Subcutaneous abdominal adipose tissue (tissue), 5 donors: ENCODE results near the gene SHC4.
"Not testable (repeated sequence)": the region's sequence is repeated elsewhere in the genome, so short reads cannot be mapped to it uniquely, and the experiment has no call there.

Source experiments
- H3K27ac ChIP-seq: one replicate; pipeline ENCODE4 v1.7.0; 2013; ENCODE audit warnings: low read depth, mild to moderate bottlenecking, inconsistent platforms, low read length, moderate library complexity
- H3K27me3 ChIP-seq, 5 donors: one replicate each; pipeline ENCODE4 v1.7.0; 2013; ENCODE audit warnings: low read length in 5 of 5, inconsistent platforms in 1 of 5; ENCODE audit not compliant: control insufficient read depth in 5 of 5, insufficient read depth in 4 of 5
- H3K36me3 ChIP-seq, 5 donors: one replicate each; pipeline ENCODE4 v1.7.0; 2013; ENCODE audit warnings: low read length in 5 of 5; ENCODE audit not compliant: control insufficient read depth in 5 of 5, insufficient read depth in 5 of 5
- H3K4me1 ChIP-seq, 5 donors: one replicate each; pipeline ENCODE4 v1.7.0; 2013; ENCODE audit warnings: low read length in 5 of 5, mild to moderate bottlenecking in 3 of 5, moderate library complexity in 1 of 5; ENCODE audit not compliant: control insufficient read depth in 5 of 5, insufficient read depth in 5 of 5
- H3K4me3 ChIP-seq, 5 donors: one replicate each; pipeline ENCODE4 v1.7.0; 2013; ENCODE audit warnings: low read length in 5 of 5, low read depth in 1 of 5
- H3K9ac ChIP-seq, 5 donors: one replicate each; pipeline ENCODE4 v1.7.0; 2013; ENCODE audit warnings: low read length in 5 of 5, mild to moderate bottlenecking in 4 of 5, moderate library complexity in 3 of 5
- H3K9me3 ChIP-seq, 5 donors: one replicate each; pipeline ENCODE4 v1.7.0; 2013; ENCODE audit warnings: low read length in 5 of 5; ENCODE audit not compliant: control insufficient read depth in 5 of 5
- donor health status: healthy.
- donor health status: healthy.
- donor health status: healthy.
- donor health status: healthy.
- donor health status: healthy.

The SHC4 gene

DNA sequence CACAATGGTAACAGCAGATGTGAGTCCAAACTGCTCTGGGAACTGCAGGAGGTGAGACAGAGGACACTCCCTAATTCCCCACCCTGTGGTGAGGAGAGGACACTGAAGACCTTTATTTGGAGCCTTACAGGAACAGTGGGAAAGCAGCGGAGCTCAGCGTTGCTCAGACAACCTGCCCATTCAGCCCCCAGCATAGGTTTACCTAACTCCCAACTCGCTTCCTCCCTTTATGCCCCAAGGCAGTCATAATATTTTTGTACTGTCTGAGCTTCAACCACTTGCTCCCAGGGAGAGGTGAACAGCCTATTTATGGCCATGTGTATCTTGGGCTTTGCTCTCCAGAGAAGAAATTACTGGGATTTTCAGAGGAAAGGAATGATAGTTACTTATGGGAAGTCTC is 34.1 kb downstream of the SHC4 start:
- Histone ChIP-seq H3K9me3 (no peaks in the 10 kb centered on the region), H3K4me3 (no peak overlapping the region), H3K27me3 (peaks cover 0 to 2% (median 0%) of the 10 kb centered on the region in 5 donors), H3K27ac (no peak overlapping the region), H3K9ac (no peak overlapping the region), H3K36me3 (no peaks in the 10 kb centered on the region), H3K4me1 (no peaks in the 10 kb centered on the region)

DNA sequence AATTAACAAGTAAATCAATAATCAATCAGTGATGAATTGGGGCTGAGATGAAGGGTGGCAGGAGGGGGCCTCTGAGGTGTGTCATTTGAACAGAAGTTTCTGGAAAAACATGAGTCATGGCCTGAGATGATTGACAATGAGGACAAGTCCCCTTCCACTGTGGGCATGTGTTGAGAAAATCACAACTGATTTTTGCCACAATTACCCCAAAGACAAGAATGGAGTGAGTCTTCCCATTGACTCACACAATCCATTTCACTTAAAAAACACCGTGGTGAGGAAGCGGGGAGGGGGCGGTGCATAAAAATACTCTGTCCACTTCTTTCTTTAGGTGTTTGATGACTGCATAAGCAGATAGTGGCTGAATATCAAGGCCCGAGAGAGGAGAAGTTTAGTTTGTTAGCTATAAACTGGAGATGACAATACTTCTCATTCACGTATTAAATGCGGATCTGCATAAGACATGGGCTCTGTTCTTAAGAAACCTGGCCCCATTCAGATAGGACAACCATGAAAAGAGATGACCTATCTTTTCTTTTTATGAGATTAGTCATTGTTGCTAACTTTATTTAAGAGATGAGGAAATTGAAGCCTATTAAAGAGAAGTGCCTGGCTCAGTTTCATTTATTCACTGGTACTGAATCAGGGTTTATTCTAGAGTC is 34.7 kb downstream of the SHC4 start:
- Histone ChIP-seq H3K27ac (no peak overlapping the region), H3K4me1 (no peaks in the 10 kb centered on the region), H3K27me3 (peaks cover 0 to 2% (median 0%) of the 10 kb centered on the region in 5 donors), H3K36me3 (no peaks in the 10 kb centered on the region), H3K9ac (no peak overlapping the region), H3K4me3 (no peak overlapping the region), H3K9me3 (no peaks in the 10 kb centered on the region)

DNA sequence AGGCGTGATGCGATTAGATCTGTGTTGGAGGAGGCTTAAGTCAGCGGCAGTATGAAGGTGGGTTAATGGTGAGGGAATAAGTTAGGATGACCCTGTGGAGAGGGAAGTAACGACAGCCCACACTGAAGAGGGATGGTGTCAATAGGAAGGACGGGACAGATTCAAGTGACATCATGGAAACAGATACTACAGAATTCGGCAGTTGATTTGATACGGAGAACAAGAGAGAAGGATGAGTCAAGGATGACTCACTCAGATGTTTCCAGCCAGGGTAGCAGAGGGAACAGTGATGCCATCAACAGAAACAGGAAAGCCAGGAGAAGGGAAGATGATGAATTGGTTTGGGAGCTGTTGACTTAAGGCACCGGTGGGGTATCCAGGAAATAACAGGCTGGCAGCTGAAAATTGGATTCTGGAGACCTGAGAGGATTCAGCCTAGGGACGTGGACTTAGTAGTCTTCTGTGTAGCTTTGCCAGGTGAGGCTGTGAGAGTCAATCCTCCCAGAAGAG is 38.0 kb downstream of the SHC4 start:
- H3K4me1 ChIP-seq = no peaks in the 10 kb centered on the region
- no peak overlapping the region for H3K9ac ChIP-seq
- H3K9me3 ChIP-seq = no peaks in the 10 kb centered on the region
- H3K36me3 ChIP-seq = no peaks in the 10 kb centered on the region
- no peak overlapping the region for H3K4me3 ChIP-seq
- peaks cover 0 to 2% (median 0%) of the 10 kb centered on the region in 5 donors for H3K27me3 ChIP-seq
- H3K27ac ChIP-seq = no peak overlapping the region

DNA sequence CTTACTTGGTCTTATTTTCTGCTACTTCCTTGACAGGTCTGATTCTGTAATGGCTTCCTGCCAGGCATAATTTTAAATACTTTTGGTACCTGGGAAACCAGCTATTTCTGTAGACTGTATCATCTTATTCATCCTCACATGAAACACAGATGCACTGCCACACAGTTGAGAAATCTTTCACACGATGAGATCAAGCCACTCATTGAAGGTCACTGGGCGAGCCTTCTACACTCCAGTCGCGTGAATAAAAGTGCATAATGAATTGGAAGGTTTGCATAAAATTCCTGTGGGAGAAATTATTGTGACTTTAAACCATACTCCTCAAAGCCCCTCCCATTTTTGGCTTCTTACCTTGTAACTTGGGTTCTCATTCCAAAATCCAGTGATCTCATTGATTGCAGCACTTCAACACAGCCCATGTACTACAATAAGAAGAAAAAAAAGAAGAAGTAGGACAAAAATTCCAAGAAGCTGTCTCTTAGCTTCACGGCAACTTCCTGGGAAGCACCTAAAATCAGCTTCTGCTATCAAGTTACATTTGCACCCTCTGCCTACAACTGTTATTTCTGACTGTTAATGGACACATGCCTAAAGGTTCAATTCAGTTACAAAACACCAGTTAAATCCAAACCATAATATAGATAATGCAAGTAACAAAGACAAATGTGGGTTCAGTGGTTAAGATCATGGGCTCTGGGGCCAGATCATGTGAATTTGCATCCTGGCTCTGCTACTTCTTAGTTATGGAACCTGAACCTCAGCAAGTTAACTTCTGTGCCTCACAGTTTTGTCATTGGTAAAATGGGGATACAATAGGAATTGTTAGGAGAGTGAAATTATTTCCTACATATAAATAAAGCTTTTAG is 39.0 kb downstream of the SHC4 start:
- H3K4me1 ChIP-seq = no peaks in the 10 kb centered on the region
- H3K9me3 ChIP-seq = no peaks in the 10 kb centered on the region
- H3K9ac ChIP-seq = no peak overlapping the region
- H3K27me3 ChIP-seq = peaks cover 0 to 2% (median 0%) of the 10 kb centered on the region in 5 donors
- H3K36me3 ChIP-seq = no peaks in the 10 kb centered on the region
- no peak overlapping the region for H3K4me3 ChIP-seq
- no peak overlapping the region for H3K27ac ChIP-seq

DNA sequence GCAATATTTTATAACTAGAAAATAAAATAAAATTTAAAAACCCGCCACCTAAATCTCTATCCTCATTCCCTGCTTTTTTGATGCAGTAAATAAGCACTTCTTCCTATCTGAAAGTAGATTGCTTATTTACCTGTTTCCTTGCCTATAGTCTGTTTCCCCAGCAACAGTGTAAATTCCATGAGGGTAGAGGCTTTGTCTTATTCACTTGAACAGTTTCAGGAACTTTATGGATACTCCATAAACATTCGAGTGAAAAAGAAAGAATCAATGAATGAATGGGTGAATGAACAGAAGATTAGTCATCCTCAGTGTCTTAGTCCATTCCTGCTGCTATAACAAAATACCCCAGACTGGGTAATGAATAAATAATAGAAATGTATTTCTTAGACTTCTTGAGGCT is 41.7 kb downstream of the SHC4 start:
- Histone ChIP-seq H3K36me3 (no peaks in the 10 kb centered on the region), H3K27ac (no peak overlapping the region), H3K4me3 (no peak overlapping the region), H3K4me1 (no peaks in the 10 kb centered on the region), H3K27me3 (peaks cover 0 to 4% (median 0%) of the 10 kb centered on the region in 5 donors), H3K9me3 (no peaks in the 10 kb centered on the region), H3K9ac (no peak overlapping the region)

DNA sequence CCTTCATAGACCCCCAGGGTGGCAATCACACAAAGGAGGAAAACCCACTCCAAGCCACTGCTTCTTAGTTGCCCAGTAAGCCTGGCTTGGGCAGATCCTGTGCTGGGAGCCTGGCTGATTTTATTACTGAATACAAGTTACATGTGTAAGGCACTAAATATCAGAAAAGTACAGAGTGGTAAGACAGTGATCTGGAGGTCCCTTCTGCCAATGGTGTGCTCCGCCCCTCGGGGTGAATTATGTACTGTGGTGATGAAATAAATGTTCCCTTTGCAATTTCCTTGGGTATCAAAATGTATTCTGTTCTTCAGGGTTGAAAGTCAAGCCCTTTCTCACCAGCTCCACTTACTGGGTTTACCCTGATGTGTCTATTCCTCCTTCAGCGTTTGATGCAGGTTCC is 47.0 kb downstream of the SHC4 start:
- Histone ChIP-seq H3K36me3 (no peaks in the 10 kb centered on the region), H3K4me1 (no peaks in the 10 kb centered on the region), H3K9me3 (no peaks in the 10 kb centered on the region), H3K27me3 (peaks cover 0 to 4% (median 0%) of the 10 kb centered on the region in 5 donors), H3K9ac (no peak overlapping the region), H3K27ac (no peak overlapping the region), H3K4me3 (no peak overlapping the region)

DNA sequence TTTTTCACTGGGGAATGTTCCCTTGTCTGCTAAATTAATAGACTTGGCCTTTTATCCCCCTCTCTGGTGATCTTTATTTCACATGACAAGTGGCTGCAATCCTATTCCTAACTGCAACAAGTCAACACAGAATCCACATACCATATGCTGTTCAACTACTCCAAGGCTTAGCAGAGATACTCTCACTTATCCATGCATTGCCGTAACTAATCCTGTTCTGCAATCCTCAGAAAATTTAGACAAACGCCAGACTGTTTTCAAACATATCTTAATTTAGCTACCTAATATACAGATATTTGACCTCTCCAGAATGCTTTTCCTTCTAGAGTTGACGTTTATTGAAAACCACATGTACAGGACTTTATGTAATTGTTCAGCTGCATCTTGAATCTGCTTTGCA is 47.9 kb downstream of the SHC4 start:
- no peak overlapping the region for H3K9ac ChIP-seq
- H3K36me3 ChIP-seq = no peaks in the 10 kb centered on the region
- H3K27ac ChIP-seq = no peak overlapping the region
- no peaks in the 10 kb centered on the region for H3K4me1 ChIP-seq
- H3K4me3 ChIP-seq = no peak overlapping the region
- no peaks in the 10 kb centered on the region for H3K9me3 ChIP-seq
- H3K27me3 ChIP-seq = peaks cover 0 to 4% (median 0%) of the 10 kb centered on the region in 5 donors

DNA sequence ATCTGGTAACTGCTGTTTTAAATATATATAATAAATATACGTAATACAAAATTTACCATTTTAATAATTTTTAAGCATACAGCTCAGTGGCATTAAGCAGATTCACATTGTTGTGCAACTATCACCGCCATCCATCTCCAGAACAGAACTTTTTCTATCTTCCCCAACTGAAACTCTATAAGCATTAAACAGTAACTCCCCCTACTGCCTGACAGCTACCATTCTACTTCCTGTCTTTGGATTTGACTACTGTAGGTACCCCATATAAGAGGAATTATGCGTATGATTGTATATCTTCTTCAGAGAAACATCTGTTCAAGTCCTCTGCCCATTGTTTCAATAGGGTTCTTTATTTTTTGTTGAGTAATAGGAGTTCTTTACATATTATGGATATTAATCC is 49.0 kb downstream of the SHC4 start:
- H3K4me1 ChIP-seq = no peaks in the 10 kb centered on the region
- H3K27ac ChIP-seq = no peak overlapping the region
- H3K27me3 ChIP-seq = peaks cover 0 to 4% (median 0%) of the 10 kb centered on the region in 5 donors
- H3K36me3 ChIP-seq = no peaks in the 10 kb centered on the region
- no peaks in the 10 kb centered on the region for H3K9me3 ChIP-seq
- H3K9ac ChIP-seq = no peak overlapping the region
- H3K4me3 ChIP-seq = no peak overlapping the region

DNA sequence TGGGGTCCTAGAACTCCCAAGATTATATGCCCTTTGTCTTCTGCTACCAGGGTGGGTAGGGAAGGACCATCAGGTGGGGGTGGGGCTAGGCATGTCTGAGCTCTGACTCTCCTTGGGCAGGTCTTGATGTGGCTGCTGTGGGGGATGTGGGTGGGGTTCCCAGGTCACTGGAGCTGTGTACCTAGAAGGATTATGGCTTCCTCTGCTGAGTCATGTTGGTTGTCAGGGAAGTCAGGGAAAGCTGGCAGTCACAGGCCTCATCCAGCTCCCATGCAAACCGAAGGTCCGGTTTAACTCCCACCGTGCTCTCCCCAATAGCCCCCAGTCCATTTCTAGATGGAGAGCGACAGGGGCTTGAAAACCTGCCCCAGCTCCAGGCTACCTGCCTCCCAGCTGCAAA is 50.6 kb downstream of the SHC4 start:
- Histone ChIP-seq H3K4me3 (no peak overlapping the region), H3K36me3 (no peaks in the 10 kb centered on the region), H3K9me3 (no peaks in the 10 kb centered on the region), H3K27ac (no peak overlapping the region), H3K27me3 (no peaks in the 10 kb centered on the region), H3K9ac (no peak overlapping the region), H3K4me1 (no peaks in the 10 kb centered on the region)

DNA sequence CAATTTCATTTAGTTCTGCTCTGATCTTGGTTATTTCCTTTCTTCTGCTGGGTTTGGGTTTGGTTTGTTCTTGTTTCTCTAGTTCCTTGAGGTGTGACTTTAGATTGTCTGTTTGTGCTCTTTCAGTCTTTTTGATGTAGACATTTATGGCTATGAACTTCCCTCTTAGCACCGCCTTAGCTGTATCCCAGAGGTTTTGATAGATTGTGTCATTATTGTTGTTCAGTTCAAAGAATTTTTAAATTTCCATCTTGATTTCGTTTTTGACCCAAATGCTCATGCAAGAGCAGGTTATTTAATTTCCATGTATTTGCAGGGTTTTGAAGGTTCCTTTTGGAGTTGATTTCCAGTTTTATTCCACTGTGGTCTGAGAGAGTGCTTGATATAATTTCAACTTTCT is 53.2 kb downstream of the SHC4 start:
- H3K36me3 ChIP-seq, H3K27ac ChIP-seq: not testable (repeated sequence)

More for the DNA sequence above, 53.2 kb downstream of the SHC4 start:
- not testable (repeated sequence) for H3K9me3 ChIP-seq, H3K27me3 ChIP-seq, H3K4me3 ChIP-seq, H3K4me1 ChIP-seq, H3K9ac ChIP-seq
